Type B pancreatic cell (in vitro differentiated cells): ENCODE measurements around the gene ODC1. TPM values are rescaled to one million over a fixed set of nuclear protein-coding genes. Genes with fewer than 3 reads are reported as not detected.

ENCODE experiments used
- DNase-seq: peaks from one replicate; pipeline ENCODE4 v3.0.0; 2021; ENCODE audit warnings: mixed read lengths; ENCODE audit not compliant: unreplicated experiment; ENCODE audit errors: extremely low spot score
- H3K27ac Mint-ChIP-seq: 2 replicates; pipeline ENCODE4 v1.8.0; 2021; ENCODE audit warnings: mild to moderate bottlenecking, mixed read lengths
- H3K27me3 Mint-ChIP-seq: 2 replicates; pipeline ENCODE4 v1.8.0; 2021; ENCODE audit warnings: mixed read lengths
- H3K36me3 Mint-ChIP-seq: 2 replicates; pipeline ENCODE4 v1.8.0; 2021; ENCODE audit warnings: mixed read lengths
- H3K4me1 Mint-ChIP-seq: one replicate; pipeline ENCODE4 v1.8.0; 2021; ENCODE audit warnings: mixed read lengths; ENCODE audit not compliant: unreplicated experiment
- H3K4me3 Mint-ChIP-seq: 2 replicates; pipeline ENCODE4 v1.8.0; 2021; ENCODE audit warnings: mild to moderate bottlenecking, mixed read lengths
- H3K9me3 Mint-ChIP-seq: 2 replicates; pipeline ENCODE4 v1.8.0; 2021; ENCODE audit warnings: mixed read lengths
- total RNA-seq: library from RNA; stranded (reverse); gene quantifications from 2 replicates; pipeline ENCODE4 v1.2.1, GENCODE V29; 2021; ENCODE audit warnings: low replicate concordance
- TF ChIP-seq, protein P1 (sequence below): fragments of 200-600 bp; sonication (generic); conservative IDR thresholded peaks from 2 replicates; pipeline ENCODE4 v1.5.0; 2021; ENCODE audit warnings: antibody characterized with exemption, mild to moderate bottlenecking

Gene ODC1
- total RNA-seq, 1 donor from 2014 or later: 135 TPM

DNA sequence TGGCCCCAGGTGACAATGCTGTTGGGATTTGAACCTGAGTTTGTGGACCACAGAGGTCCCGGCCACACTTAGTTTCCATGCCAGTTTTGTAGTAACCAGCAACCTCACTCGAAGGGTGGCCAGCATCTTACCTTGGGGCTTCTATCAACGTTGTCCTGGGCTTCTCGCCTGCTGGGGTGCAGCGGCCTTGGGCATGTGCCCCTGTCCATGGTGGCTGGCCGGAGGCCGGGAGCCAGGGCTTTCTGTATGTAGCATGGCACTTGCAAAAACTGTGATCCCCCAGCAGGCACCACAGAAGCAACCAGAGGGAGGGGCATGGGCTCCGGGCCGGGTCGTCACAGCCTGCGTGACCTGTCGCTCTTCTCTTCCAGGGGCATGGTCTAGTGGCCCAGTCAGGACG lies 51.7 kb downstream of the ODC1 start:
- H3K4me3 Mint-ChIP-seq: no peak overlapping the region
- TF ChIP-seq, protein P1, sequence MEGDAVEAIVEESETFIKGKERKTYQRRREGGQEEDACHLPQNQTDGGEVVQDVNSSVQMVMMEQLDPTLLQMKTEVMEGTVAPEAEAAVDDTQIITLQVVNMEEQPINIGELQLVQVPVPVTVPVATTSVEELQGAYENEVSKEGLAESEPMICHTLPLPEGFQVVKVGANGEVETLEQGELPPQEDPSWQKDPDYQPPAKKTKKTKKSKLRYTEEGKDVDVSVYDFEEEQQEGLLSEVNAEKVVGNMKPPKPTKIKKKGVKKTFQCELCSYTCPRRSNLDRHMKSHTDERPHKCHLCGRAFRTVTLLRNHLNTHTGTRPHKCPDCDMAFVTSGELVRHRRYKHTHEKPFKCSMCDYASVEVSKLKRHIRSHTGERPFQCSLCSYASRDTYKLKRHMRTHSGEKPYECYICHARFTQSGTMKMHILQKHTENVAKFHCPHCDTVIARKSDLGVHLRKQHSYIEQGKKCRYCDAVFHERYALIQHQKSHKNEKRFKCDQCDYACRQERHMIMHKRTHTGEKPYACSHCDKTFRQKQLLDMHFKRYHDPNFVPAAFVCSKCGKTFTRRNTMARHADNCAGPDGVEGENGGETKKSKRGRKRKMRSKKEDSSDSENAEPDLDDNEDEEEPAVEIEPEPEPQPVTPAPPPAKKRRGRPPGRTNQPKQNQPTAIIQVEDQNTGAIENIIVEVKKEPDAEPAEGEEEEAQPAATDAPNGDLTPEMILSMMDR: no peak
- H3K9me3 Mint-ChIP-seq: no peaks in the 10 kb centered on the region
- DNase-seq: no peak
- no peaks in the 10 kb centered on the region for H3K27me3 Mint-ChIP-seq
- H3K4me1 Mint-ChIP-seq: peaks cover 15% of the 10 kb centered on the region
- H3K36me3 Mint-ChIP-seq: peaks cover 4% of the 10 kb centered on the region
- H3K27ac Mint-ChIP-seq: no peak overlapping the region

DNA sequence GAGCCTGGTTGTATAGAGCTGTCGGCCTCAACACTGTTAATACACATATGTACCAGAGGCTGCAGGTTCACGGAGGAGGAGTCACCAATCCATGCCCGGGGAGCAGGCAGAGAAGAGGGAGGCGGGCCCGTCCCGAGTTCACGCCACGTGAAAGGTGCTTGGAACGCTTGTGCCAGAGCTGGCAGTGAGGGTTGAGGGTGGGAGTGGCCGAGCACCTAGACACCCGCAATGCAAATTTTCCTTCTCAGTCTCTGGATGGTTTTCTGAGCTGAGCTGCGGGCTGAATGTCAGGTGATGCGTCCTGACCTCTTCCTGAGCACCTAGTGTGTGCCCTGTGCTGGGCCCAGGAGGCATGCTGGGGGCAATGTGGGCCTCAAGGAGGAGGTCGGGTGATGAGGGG lies 52.2 kb downstream of the ODC1 start:
- H3K27me3 Mint-ChIP-seq: no peaks in the 10 kb centered on the region
- no peaks in the 10 kb centered on the region for H3K9me3 Mint-ChIP-seq
- TF ChIP-seq, protein P1: no peak
- no peaks in the 10 kb centered on the region for H3K36me3 Mint-ChIP-seq
- peaks cover 15% of the 10 kb centered on the region for H3K4me1 Mint-ChIP-seq
- DNase-seq: no peak
- H3K4me3 Mint-ChIP-seq: no peak overlapping the region
- H3K27ac Mint-ChIP-seq: peak overlapping the region; percentile 35

DNA sequence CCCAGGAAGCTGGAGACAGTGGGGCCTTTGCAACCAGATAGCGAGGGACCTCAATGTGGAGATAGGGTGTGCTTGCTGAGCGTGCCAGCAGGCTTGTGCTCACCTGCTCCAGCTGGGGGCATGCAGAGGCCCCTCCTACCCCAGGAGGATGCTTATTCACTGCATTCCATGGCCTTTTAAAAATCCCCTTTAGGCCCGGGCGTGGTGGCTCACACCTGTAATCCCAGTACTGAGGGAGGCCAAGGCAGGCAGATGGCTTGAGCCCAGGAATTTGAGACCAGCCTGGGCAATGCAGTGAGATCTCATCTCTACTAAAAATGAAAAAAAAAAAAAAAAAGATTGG lies 54.5 kb downstream of the ODC1 start:
- Mint-ChIP-seq H3K9me3 (no peaks in the 10 kb centered on the region), H3K27me3 (no peaks in the 10 kb centered on the region), H3K27ac (no peak overlapping the region), H3K4me3 (no peak overlapping the region), H3K36me3 (no peaks in the 10 kb centered on the region), H3K4me1 (peaks cover 15% of the 10 kb centered on the region)
- DNase-seq: no peak
- TF ChIP-seq, protein P1: no peak

DNA sequence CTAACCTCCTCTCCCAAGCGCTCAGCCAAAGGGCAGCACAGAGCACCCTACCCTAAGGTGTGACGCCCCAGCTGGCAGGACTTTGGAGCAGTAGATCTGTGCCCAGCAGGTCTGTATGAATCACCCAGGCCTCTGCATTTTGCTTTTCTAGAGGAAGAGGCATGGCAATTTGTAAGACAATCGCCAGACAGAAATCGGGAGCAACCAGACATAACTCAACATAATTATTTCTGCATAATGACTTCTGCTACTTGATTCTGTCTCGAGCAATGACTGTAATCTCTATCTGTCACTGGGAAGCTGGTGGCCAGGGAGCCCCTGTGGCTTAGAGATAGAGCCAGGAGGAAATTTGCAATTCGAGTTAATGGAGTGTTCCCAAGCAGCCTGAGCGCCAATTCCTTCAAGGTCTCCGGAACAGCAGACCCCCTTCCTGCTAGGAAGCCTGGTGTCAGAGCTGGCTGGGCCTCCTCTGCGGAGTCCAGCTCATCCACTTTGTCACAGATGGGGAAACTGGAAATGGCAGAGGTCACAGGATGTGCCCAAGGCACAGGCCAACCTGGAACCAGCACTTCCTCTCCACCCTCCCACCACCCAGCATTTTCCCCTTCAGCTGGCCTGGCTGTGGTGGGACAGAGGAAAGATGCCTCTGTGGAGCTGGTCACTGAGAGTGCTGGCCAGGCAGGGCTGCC lies 55.0 kb downstream of the ODC1 start:
- no peaks in the 10 kb centered on the region for H3K9me3 Mint-ChIP-seq
- no peaks in the 10 kb centered on the region for H3K27me3 Mint-ChIP-seq
- H3K27ac Mint-ChIP-seq: no peak overlapping the region
- TF ChIP-seq, protein P1: no peak
- no peak for DNase-seq
- peaks cover 15% of the 10 kb centered on the region for H3K4me1 Mint-ChIP-seq
- H3K4me3 Mint-ChIP-seq: no peak overlapping the region
- no peaks in the 10 kb centered on the region for H3K36me3 Mint-ChIP-seq

DNA sequence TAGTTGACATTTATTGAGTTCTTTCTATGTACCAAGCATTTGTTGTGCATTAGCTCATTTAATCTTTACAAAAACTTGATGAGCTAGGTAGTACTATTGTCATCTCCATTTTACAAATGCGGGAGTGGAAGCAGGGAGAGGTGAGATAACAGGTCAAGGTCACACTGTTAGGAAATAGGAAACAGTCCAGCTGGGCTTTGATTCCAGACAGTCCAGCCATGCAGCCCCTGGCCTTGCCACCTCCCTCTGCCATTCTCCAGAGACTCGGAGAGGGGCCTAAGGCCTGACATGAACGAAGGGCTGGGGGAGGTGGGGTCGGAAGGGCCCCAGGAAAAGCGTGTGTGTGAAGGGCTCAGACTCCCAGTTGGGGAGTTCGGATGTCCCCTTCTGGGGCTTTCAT lies 55.6 kb downstream of the ODC1 start:
- TF ChIP-seq, protein P1: no peak
- Mint-ChIP-seq H3K4me3 (no peak overlapping the region), H3K27me3 (no peaks in the 10 kb centered on the region), H3K36me3 (no peaks in the 10 kb centered on the region), H3K27ac (no peak overlapping the region), H3K9me3 (no peaks in the 10 kb centered on the region), H3K4me1 (peaks cover 15% of the 10 kb centered on the region)
- no peak for DNase-seq

DNA sequence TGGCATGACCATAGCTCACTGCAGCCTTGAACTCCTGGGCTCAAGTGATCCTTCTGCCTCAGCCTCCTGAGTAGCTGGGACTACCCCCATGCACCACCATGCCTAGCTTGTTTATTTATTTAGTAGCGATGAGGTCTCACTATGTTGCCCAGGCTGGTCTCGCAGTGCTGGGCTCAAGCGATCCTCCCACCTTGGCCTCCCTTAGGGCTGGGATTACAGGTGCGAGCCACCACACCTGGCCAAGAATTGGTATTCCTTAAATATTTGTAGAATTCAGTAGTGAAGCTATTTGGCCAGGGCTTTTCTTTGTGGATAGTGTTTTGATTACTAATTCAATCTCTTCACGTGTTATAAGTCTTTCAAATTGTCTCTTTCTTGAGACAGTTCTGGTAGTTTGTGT lies 56.0 kb downstream of the ODC1 start:
- H3K27ac Mint-ChIP-seq: no peak overlapping the region
- H3K4me1 Mint-ChIP-seq: peaks cover 15% of the 10 kb centered on the region
- no peaks in the 10 kb centered on the region for H3K9me3 Mint-ChIP-seq
- no peak overlapping the region for H3K4me3 Mint-ChIP-seq
- TF ChIP-seq, protein P1: no peak
- H3K36me3 Mint-ChIP-seq: no peaks in the 10 kb centered on the region
- no peaks in the 10 kb centered on the region for H3K27me3 Mint-ChIP-seq
- DNase-seq: no peak
